HEK293T (cell line): ENCODE data around the gene FTL.

Source experiments
- ARNT ChIP-seq: fragments of 450-650 bp; IDR thresholded peaks from 2 replicates; pipeline ENCODE4 v1.6.1; 2017; ENCODE audit warnings: mild to moderate bottlenecking
- BHLHE40 ChIP-seq: fragments of 450-650 bp; IDR thresholded peaks from 2 replicates; pipeline ENCODE4 v1.6.1; 2016; ENCODE audit warnings: mild to moderate bottlenecking, moderate library complexity, borderline replicate concordance
- CTBP1 ChIP-seq: fragments of 450-650 bp; IDR thresholded peaks from 2 replicates; pipeline ENCODE4 v1.6.1; 2016; ENCODE audit warnings: borderline replicate concordance
- ELF4 ChIP-seq: fragments of 450-650 bp; IDR thresholded peaks from 2 replicates; pipeline ENCODE4 v1.6.1; 2017; ENCODE audit warnings: antibody characterized with exemption
- FOXK2 ChIP-seq: fragments of 450-650 bp; IDR thresholded peaks from 2 replicates; pipeline ENCODE4 v1.6.1; 2016; ENCODE audit warnings: mild to moderate bottlenecking
- FOXM1 ChIP-seq: fragments of 450-650 bp; IDR thresholded peaks from 2 replicates; pipeline ENCODE4 v1.6.1; 2017; ENCODE audit warnings: mild to moderate bottlenecking, borderline replicate concordance
- HDGF ChIP-seq: fragments of 450-650 bp; IDR thresholded peaks from 2 replicates; pipeline ENCODE4 v1.6.1; 2017; ENCODE audit warnings: antibody characterized with exemption, borderline replicate concordance
- NFRKB ChIP-seq: fragments of 450-650 bp; IDR thresholded peaks from 2 replicates; pipeline ENCODE4 v1.6.1; 2016; ENCODE audit warnings: mild to moderate bottlenecking, moderate library complexity
- SUZ12 ChIP-seq: fragments of 450-650 bp; IDR thresholded peaks from 2 replicates; pipeline ENCODE4 v1.6.1; 2016; ENCODE audit warnings: mild to moderate bottlenecking
- TARDBP ChIP-seq: fragments of 450-650 bp; IDR thresholded peaks from 2 replicates; pipeline ENCODE4 v1.6.1; 2016

- no peak for TF ChIP-seq FOXM1
- TF ChIP-seq ELF4: no peak
- TF ChIP-seq NFRKB: no peak
- no peak for TF ChIP-seq ARNT
- no peak for TF ChIP-seq TARDBP
- no peak for TF ChIP-seq FOXK2
- TF ChIP-seq HDGF: no peak
- no peak for TF ChIP-seq BHLHE40
- TF ChIP-seq SUZ12: no peak
- no peak for TF ChIP-seq CTBP1
These were observed 19.3 kb upstream of the FTL start for GRCh38 chr19:48945817-48946216.
